Measurements from ENCODE around the gene TBL3.

DNA sequence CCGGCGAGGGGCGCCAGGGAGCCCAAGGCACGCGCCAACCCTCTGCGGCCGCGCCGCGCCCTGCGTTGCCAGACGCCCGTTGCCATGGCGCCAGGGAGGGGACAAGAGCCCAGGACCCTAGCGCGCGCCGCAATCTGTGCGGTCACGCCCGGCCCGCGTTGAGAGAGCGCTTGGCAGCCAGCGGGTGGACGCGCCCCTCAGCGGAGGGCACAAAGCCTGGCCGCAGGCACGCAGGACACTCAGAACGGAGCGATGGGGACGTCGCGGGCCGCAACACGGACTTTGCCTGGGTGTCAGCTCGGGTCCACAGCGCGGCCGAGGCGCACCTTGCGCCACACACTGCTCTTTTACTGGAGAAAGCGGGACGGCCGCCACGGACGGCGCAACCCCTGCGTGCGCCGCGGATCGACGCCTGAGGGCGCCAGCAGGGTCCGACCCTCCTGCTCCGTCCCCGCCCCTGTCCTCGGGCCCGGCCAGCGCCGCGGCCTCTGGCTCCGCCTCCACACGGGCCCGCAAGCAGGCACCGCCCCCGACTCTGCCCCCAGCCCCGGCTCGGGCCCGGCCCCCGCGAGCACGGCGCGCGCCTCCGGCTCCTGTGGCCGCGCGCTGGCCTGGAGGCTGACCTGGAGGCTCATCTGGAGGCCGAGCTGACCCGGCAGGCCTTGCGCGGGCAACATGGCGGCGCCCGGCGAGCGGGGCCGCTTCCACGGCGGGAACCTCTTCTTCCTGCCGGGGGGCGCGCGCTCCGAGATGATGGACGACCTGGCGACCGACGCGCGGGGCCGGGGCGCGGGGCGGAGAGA is 11.9 kb downstream of the TBL3 start, which contains the start of gene GFER:
- TF ChIP-seq, protein P1, sequence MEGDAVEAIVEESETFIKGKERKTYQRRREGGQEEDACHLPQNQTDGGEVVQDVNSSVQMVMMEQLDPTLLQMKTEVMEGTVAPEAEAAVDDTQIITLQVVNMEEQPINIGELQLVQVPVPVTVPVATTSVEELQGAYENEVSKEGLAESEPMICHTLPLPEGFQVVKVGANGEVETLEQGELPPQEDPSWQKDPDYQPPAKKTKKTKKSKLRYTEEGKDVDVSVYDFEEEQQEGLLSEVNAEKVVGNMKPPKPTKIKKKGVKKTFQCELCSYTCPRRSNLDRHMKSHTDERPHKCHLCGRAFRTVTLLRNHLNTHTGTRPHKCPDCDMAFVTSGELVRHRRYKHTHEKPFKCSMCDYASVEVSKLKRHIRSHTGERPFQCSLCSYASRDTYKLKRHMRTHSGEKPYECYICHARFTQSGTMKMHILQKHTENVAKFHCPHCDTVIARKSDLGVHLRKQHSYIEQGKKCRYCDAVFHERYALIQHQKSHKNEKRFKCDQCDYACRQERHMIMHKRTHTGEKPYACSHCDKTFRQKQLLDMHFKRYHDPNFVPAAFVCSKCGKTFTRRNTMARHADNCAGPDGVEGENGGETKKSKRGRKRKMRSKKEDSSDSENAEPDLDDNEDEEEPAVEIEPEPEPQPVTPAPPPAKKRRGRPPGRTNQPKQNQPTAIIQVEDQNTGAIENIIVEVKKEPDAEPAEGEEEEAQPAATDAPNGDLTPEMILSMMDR (IDR thresholded peaks at IDR 0.05; ENCODE audit: low read depth, low read length): no peak
- peak; percentile 70 for TF ChIP-seq POLR2A (IDR thresholded peaks at IDR 0.05; ENCODE audit: extremely low read depth, insufficient read length)

Data from NB4 (cell line).